Heart left ventricle (tissue), 16 donors: Measurements from ENCODE around the gene RPL29. TPM values are rescaled to one million over a fixed set of nuclear protein-coding genes. Genes with fewer than 3 reads are reported as not detected.

Source experiments
- ATAC-seq, 4 donors: fragments of 200-7000 bp; cut with Tn5 transposase; one replicate each; pipeline ENCODE4 v1.9.1; 2020 to 2022; ENCODE audit warnings: moderate library complexity in 4 of 4, mild to moderate bottlenecking in 3 of 4, moderate number of reproducible peaks in 1 of 4
- DNase-seq, 5 donors: peaks; one replicate each; pipeline ENCODE4 v3.0.0-alpha.2; 2020
- H3K27ac ChIP-seq, 12 donors: fragments of 200-600 bp; sonication (generic) in 4 of 12; one replicate each; pipeline versions ENCODE4 v1.5.0 to v1.8.0; 2016 to 2022; ENCODE audit warnings: mild to moderate bottlenecking in 2 of 12
- H3K27me3 ChIP-seq, 9 donors: fragments of 200-600 bp; sonication (generic) in 2 of 9; one replicate each; pipeline versions ENCODE4 v1.5.1 to v1.8.0; 2016 to 2022; ENCODE audit warnings: mild to moderate bottlenecking in 3 of 9
- H3K36me3 ChIP-seq, 9 donors: fragments of 200-600 bp; sonication (generic) in 2 of 9; one replicate each; pipeline versions ENCODE4 v1.5.0 to v1.8.0; 2018 to 2022; ENCODE audit warnings: mild to moderate bottlenecking in 2 of 9
- H3K4me1 ChIP-seq, 12 donors: fragments of 200-600 bp; sonication (generic) in 4 of 12; one replicate each; pipeline versions ENCODE4 v1.5.0 to v1.8.0; 2016 to 2022; ENCODE audit warnings: mild to moderate bottlenecking in 3 of 12
- H3K4me3 ChIP-seq, 12 donors: fragments of 200-600 bp; sonication (generic) in 4 of 12; one replicate each; pipeline versions ENCODE4 v1.5.0 to v1.8.0; 2017 to 2022; ENCODE audit warnings: mild to moderate bottlenecking in 9 of 12, moderate library complexity in 4 of 12
- H3K9me3 ChIP-seq, 12 donors: fragments of 200-600 bp; sonication (generic) in 4 of 12; one replicate each; pipeline versions ENCODE4 v1.5.0 to v1.8.0; 2016 to 2022; ENCODE audit warnings: mild to moderate bottlenecking in 1 of 12
- CTCF ChIP-seq, 12 donors: fragments of 200-600 bp; sonication (generic) in 4 of 12; IDR thresholded peaks; one replicate each; pipeline versions ENCODE4 v1.5.0 to v1.8.0; 2018 to 2022; ENCODE audit warnings: antibody characterized with exemption in 12 of 12, mild to moderate bottlenecking in 5 of 12
- POLR2A ChIP-seq, 2 donors: fragments of 450-650 bp; IDR thresholded peaks; one replicate each; pipeline ENCODE4 v1.6.1; 2017; ENCODE audit warnings: antibody characterized with exemption in 2 of 2, mild to moderate bottlenecking in 2 of 2, moderate library complexity in 2 of 2
- WGBS, 4 donors: extraction: QIAGEN DNeasy Blood & Tissue Kit in 2 of 4; methylation state at CpG; one replicate each; pipeline versions ENCODE4 v1.1.5 to v1.1.7; 2013 to 2018; 5-methylcytosine and 5-hydroxymethylcytosine counted together
- intact Hi-C, 10 donors: fragments of 100-400 bp; cut with DNase I; formaldehyde crosslinking; loops; one replicate each; pipeline versions ENCODE4 v1.11.1 to v1.14.2; 2022
- polyA plus RNA-seq, 2 donors: library from polyadenylated mRNA; stranded (reverse); fragments of 200-250 nt; gene quantifications; one replicate each; pipeline ENCODE4 v1.2.3, GENCODE V29; 2013
- total RNA-seq, 9 donors: library from RNA; depleted of rRNA in 2 of 9; stranded (reverse); fragments of >200 nt in 2 of 9; fragmentation: NEBNext Ultra II Directional in 3 of 9; extraction: Animal tissue kit (Norgen Biotek cat#: 25700) in 3 of 9; gene quantifications; one replicate each; pipeline versions ENCODE4 v1.1.0 to v1.2.4, GENCODE V29; 2016 to 2023
- donor health status: ischemic (EF 13 %, LVEDD 7.1; RV severe dilation, severe dysfunction).
- donor health status: healthy with polysubstance abuse.
- donor health status: DM: no; HTN: yes; CAD: no.
- donor health status: DM: no; HTN: no; CAD: no.
- donor health status: ischemic (EF 25% LVEDD 6.9; RV normal size, moderate dysfunction).
- donor health status: ischemic (EF 25% LVEDD 5.7; RV mildly dilated, moderate dysfunction).
- donor health status: healthy.
- donor health status: DM: yes; HTN: yes; CAD: no.
- donor health status: ischemic (EF 35%, LVEDD 5.7; RV mildly dilated, moderate dysfunction).
- donor health status: nonischemic (EF 11% LVEDD 7.7; RV severe dilation, severe dysfunction).
- donor health status: DM: yes; HTN: yes; CAD: no.
- donor health status: PGD.
- donor health status: ischemic (EF 29% LVEDD 5.4; RV normal size, mild dysfunction).
- donor health status: nonischemic (EF 23%, LVEDD 6.1; RV moderate dilation, normal function).

Gene RPL29
- total and polyA plus RNA-seq, 11 donors: 515 to 1,405 (median 731) TPM

GRCh38 chr3:51954713-51955112, 41.0 kb downstream of the RPL29 start:
- peaks cover 0 to 21% (median 0%) of the 10 kb centered on the region in 9 donors for H3K27me3 ChIP-seq
- intact Hi-C loops: no loop called here
- 86 to 98% (median 92%) methylated on average over 1 of the region's 1 CpG for WGBS, 4 donors
- H3K4me3 ChIP-seq: no peak overlapping the region
- no peak for ATAC-seq
- peaks cover 0 to 25% (median 12%) of the 10 kb centered on the region in 9 donors for H3K36me3 ChIP-seq
- peaks cover 0 to 27% (median 11%) of the 10 kb centered on the region in 12 donors for H3K4me1 ChIP-seq
- no peaks in the 10 kb centered on the region for H3K9me3 ChIP-seq
- DNase-seq: no peak
- no peak for TF ChIP-seq CTCF (IDR thresholded peaks at IDR 0.05)
- no peak for TF ChIP-seq POLR2A (IDR thresholded peaks at IDR 0.05)
- no peak overlapping the region for H3K27ac ChIP-seq

- no peaks in the 10 kb centered on the region for H3K9me3 ChIP-seq
- peaks cover 0 to 20% (median 8%) of the 10 kb centered on the region in 9 donors for H3K36me3 ChIP-seq
- ATAC-seq (no peak), DNase-seq (peak in 1 of 5 donors; percentile 8)
- no peak overlapping the region for H3K27ac ChIP-seq
- intact Hi-C loops: no loop called here
- no peak for TF ChIP-seq CTCF (IDR thresholded peaks at IDR 0.05)
- no peak for TF ChIP-seq POLR2A (IDR thresholded peaks at IDR 0.05)
- 77 to 82% (median 80%) methylated on average over 6 of the region's 6 CpGs for WGBS, 4 donors
- H3K27me3 ChIP-seq: peaks cover 0 to 21% (median 0%) of the 10 kb centered on the region in 9 donors
- peaks cover 0 to 27% (median 11%) of the 10 kb centered on the region in 12 donors for H3K4me1 ChIP-seq
- H3K4me3 ChIP-seq: no peak overlapping the region
Observed at GRCh38 chr3:51954105-51954504, 41.6 kb downstream of the RPL29 start.

- TF ChIP-seq POLR2A (IDR thresholded peaks at IDR 0.05): no peak
- TF ChIP-seq CTCF (IDR thresholded peaks at IDR 0.05): no peak
- WGBS, 4 donors: 72 to 84% (median 80%) methylated on average over 3 of the region's 3 CpGs
- no peaks in the 10 kb centered on the region for H3K9me3 ChIP-seq
Observed at GRCh38 chr3:51953445-51953844, 42.2 kb downstream of the RPL29 start.

GRCh38 chr3:51950899-51951298, 44.8 kb downstream of the RPL29 start:
- Histone ChIP-seq H3K4me1 (peaks cover 0 to 15% (median 6%) of the 10 kb centered on the region in 12 donors), H3K36me3 (peaks cover 0 to 21% (median 9%) of the 10 kb centered on the region in 9 donors), H3K4me3 (no peak overlapping the region), H3K27ac (no peak overlapping the region), H3K27me3 (peaks cover 0 to 12% (median 0%) of the 10 kb centered on the region in 9 donors), H3K9me3 (no peaks in the 10 kb centered on the region)
- no peak for ATAC-seq
- 89 to 97% (median 91%) methylated on average over 2 of the region's 2 CpGs for WGBS, 4 donors
- TF ChIP-seq POLR2A (IDR thresholded peaks at IDR 0.05) (no peak), CTCF (IDR thresholded peaks at IDR 0.05) (no peak)
- intact Hi-C loops: no loop called here
- peak in 1 of 5 donors; percentile 0 for DNase-seq

More at GRCh38 chr3:51953445-51953844, 42.2 kb downstream of the RPL29 start:
- Histone ChIP-seq H3K4me3 (no peak overlapping the region), H3K36me3 (peaks cover 0 to 19% (median 10%) of the 10 kb centered on the region in 9 donors), H3K27me3 (peaks cover 0 to 21% (median 0%) of the 10 kb centered on the region in 9 donors), H3K4me1 (peaks cover 0 to 27% (median 11%) of the 10 kb centered on the region in 12 donors), H3K27ac (no peak overlapping the region)
- no peak for ATAC-seq
- intact Hi-C loops: no loop called here
- peak in 1 of 5 donors; percentile 11 for DNase-seq
